Neural cell (in vitro differentiated cells): ENCODE results near the gene SCN1A. TPM values are rescaled to one million over a fixed set of nuclear protein-coding genes. Genes with fewer than 3 reads are reported as not detected.

Experiments used
- H2AFZ ChIP-seq: fragments of 200-600, 300-800 bp; sonication (generic), shearing (Covaris generic); 2 replicates; pipeline ENCODE4 v1.6.0; 2014; ENCODE audit warnings: low read depth, mild to moderate bottlenecking, antibody characterized with exemption, low read length, moderate library complexity
- H3F3A ChIP-seq: fragments of 200-600 bp; shearing (Covaris generic); 2 replicates; pipeline ENCODE4 v1.6.1; 2016; ENCODE audit warnings: mild to moderate bottlenecking, moderate library complexity, mixed read lengths, antibody characterized with exemption, low read length; ENCODE audit not compliant: insufficient read depth, poor library complexity, severe bottlenecking
- H3K27ac ChIP-seq: fragments of 200-600, 300-800 bp; sonication (generic), shearing (Covaris generic); 2 replicates; pipeline ENCODE4 v1.5.1; 2014; ENCODE audit warnings: mild to moderate bottlenecking, low read length, moderate library complexity
- H3K27me3 ChIP-seq: fragments of 300-800, 200-600 bp; sonication (generic), shearing (Covaris generic); 2 replicates; pipeline ENCODE4 v1.6.0; 2014; ENCODE audit warnings: mild to moderate bottlenecking, low read depth, low read length, moderate library complexity; ENCODE audit not compliant: insufficient read depth
- H3K36me3 ChIP-seq: fragments of 300-800, 200-600 bp; sonication (generic), shearing (Covaris generic); 2 replicates; pipeline ENCODE4 v1.5.1; 2014; ENCODE audit warnings: mild to moderate bottlenecking, antibody characterized with exemption, low read length, moderate library complexity; ENCODE audit not compliant: insufficient read depth
- H3K4me2 ChIP-seq: fragments of 300-800, 200-600 bp; sonication (generic), shearing (Covaris generic); 2 replicates; pipeline ENCODE4 v1.6.0; 2014; ENCODE audit warnings: mild to moderate bottlenecking, low read length
- H3K4me3 ChIP-seq: fragments of 300-800, 200-600 bp; sonication (generic), shearing (Covaris generic); 2 replicates; pipeline ENCODE4 v1.5.1; 2014; ENCODE audit warnings: mild to moderate bottlenecking, low read length, moderate library complexity
- H3K79me2 ChIP-seq: fragments of 200-600 bp; shearing (Covaris generic); replicated peaks from 2 replicates; pipeline ENCODE4 v1.6.0; 2014; ENCODE audit warnings: mild to moderate bottlenecking, low read length, moderate library complexity; ENCODE audit not compliant: insufficient read depth
- H3K9ac ChIP-seq: fragments of 300-800, 200-600 bp; sonication (generic), shearing (Covaris generic); 2 replicates; pipeline ENCODE4 v1.6.1; 2016; ENCODE audit warnings: mild to moderate bottlenecking, low read length, mixed read lengths
- H3K9me2 ChIP-seq: fragments of 200-600 bp; shearing (Covaris generic); 2 replicates; pipeline ENCODE4 v1.6.1; 2016; ENCODE audit warnings: mild to moderate bottlenecking, low read length, mixed read lengths; ENCODE audit not compliant: insufficient read depth
- H3K9me3 ChIP-seq: fragments of 200-600, 300-800 bp; sonication (generic), shearing (Covaris generic); 2 replicates; pipeline ENCODE4 v1.6.1; 2016; ENCODE audit warnings: mild to moderate bottlenecking, mixed run types, low read length, moderate library complexity, mixed read lengths
- H4K20me1 ChIP-seq: fragments of 200-600 bp; shearing (Covaris generic); 2 replicates; pipeline ENCODE4 v1.6.1; 2016; ENCODE audit warnings: mild to moderate bottlenecking, mixed run types; ENCODE audit not compliant: insufficient read depth
- EP300 ChIP-seq: fragments of 450-650 bp; conservative IDR thresholded peaks from 2 replicates; pipeline ENCODE4 v1.6.1; 2014; ENCODE audit warnings: antibody characterized with exemption, mild to moderate bottlenecking, moderate library complexity; ENCODE audit not compliant: poor library complexity, severe bottlenecking
- EZH2 ChIP-seq: fragments of 200-600, 300-800 bp; shearing (Covaris generic), sonication (generic); IDR thresholded peaks from 2 replicates; pipeline ENCODE4 v1.6.1; 2014; ENCODE audit warnings: antibody characterized with exemption, low read length, borderline replicate concordance, mild to moderate bottlenecking; ENCODE audit not compliant: insufficient read depth, poor library complexity, severe bottlenecking
- MXI1 ChIP-seq: fragments of 450-650 bp; conservative IDR thresholded peaks from 2 replicates; pipeline ENCODE4 v1.6.1; 2014; ENCODE audit warnings: antibody characterized with exemption, mild to moderate bottlenecking; ENCODE audit not compliant: poor library complexity, severe bottlenecking
- POLR2AphosphoS5 ChIP-seq: IDR thresholded peaks from 2 replicates; pipeline ENCODE4 v1.6.1; 2012
- RAD21 ChIP-seq: fragments of 450-650 bp; conservative IDR thresholded peaks from 2 replicates; pipeline ENCODE4 v1.6.1; 2014; ENCODE audit warnings: antibody characterized with exemption, mild to moderate bottlenecking, moderate library complexity
- REST ChIP-seq: IDR thresholded peaks from 2 replicates; pipeline ENCODE4 v1.6.1; 2012; ENCODE audit warnings: borderline replicate concordance
- SMC3 ChIP-seq: fragments of 450-650 bp; conservative IDR thresholded peaks from 2 replicates; pipeline ENCODE4 v1.6.1; 2014; ENCODE audit warnings: antibody characterized with exemption, mild to moderate bottlenecking, moderate library complexity; ENCODE audit not compliant: poor library complexity
- TAF1 ChIP-seq: IDR thresholded peaks from 2 replicates; pipeline ENCODE4 v1.6.1; 2012; ENCODE audit warnings: low read depth
- polyA plus RNA-seq: library from polyadenylated mRNA; depleted of rRNA; stranded (reverse); fragments of >200 nt; gene quantifications from 2 replicates; pipeline ENCODE4 v1.2.3, GENCODE V29; 2014
- TF ChIP-seq, protein P1 (sequence below): fragments of 450-650 bp; IDR thresholded peaks from 2 replicates; pipeline ENCODE4 v1.5.1; 2014; ENCODE audit warnings: antibody characterized with exemption, mild to moderate bottlenecking, moderate library complexity; ENCODE audit not compliant: poor library complexity, severe bottlenecking

Gene SCN1A
- polyA plus RNA-seq, 1 donor from 2014 or later: 1.0 TPM

- Histone ChIP-seq H3K27me3 (no peaks in the 10 kb centered on the region), H3K4me2 (peak overlapping the region; percentile 1), H3F3A (no peaks in the 10 kb centered on the region)
These were observed 20.1 kb upstream of the SCN1A start for GRCh38 chr2:166147883-166148282.

DNA sequence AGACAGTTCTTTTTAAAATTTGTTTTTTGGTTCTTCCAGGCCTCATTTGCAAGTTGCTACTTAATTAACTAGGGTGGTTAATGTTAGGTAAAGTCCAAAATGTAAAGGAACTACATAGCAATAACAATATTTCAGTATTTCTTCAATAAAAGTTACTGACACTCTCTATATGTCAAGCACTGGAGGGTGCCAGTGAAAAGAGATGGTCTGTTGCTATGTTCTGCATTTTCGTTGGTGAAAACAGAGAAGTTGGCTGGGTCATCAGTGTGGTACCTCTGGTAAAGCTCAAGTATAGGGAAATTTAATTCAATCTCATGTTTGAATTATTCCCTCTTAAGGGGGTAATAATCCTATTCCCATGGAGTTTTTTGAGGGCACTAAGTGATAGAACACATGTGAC is 16.3 kb upstream of the SCN1A start:
- no peak for TF ChIP-seq REST
- H3K79me2 ChIP-seq: no peaks in the 10 kb centered on the region
- no peaks in the 10 kb centered on the region for H3F3A ChIP-seq

More at GRCh38 chr2:166147883-166148282, 20.1 kb upstream of the SCN1A start:
- Histone ChIP-seq H3K9ac (no peak overlapping the region), H3K4me3 (no peak overlapping the region), H4K20me1 (no peaks in the 10 kb centered on the region), H3K27ac (no peak overlapping the region), H3K36me3 (no peaks in the 10 kb centered on the region), H2AFZ (no peak overlapping the region), H3K79me2 (no peaks in the 10 kb centered on the region), H3K9me2 (no peaks in the 10 kb centered on the region), H3K9me3 (no peaks in the 10 kb centered on the region)
- TF ChIP-seq POLR2AphosphoS5 (no peak), TAF1 (no peak), EP300 (no peak), RAD21 (no peak), SMC3 (no peak), MXI1 (no peak)
- TF ChIP-seq, protein P1, sequence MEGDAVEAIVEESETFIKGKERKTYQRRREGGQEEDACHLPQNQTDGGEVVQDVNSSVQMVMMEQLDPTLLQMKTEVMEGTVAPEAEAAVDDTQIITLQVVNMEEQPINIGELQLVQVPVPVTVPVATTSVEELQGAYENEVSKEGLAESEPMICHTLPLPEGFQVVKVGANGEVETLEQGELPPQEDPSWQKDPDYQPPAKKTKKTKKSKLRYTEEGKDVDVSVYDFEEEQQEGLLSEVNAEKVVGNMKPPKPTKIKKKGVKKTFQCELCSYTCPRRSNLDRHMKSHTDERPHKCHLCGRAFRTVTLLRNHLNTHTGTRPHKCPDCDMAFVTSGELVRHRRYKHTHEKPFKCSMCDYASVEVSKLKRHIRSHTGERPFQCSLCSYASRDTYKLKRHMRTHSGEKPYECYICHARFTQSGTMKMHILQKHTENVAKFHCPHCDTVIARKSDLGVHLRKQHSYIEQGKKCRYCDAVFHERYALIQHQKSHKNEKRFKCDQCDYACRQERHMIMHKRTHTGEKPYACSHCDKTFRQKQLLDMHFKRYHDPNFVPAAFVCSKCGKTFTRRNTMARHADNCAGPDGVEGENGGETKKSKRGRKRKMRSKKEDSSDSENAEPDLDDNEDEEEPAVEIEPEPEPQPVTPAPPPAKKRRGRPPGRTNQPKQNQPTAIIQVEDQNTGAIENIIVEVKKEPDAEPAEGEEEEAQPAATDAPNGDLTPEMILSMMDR: no peak

GRCh38 chr2:166140932-166141331 is 13.1 kb upstream of the SCN1A start:
- no peak overlapping the region for H3K4me2 ChIP-seq
- no peak overlapping the region for H3K4me3 ChIP-seq
- no peaks in the 10 kb centered on the region for H4K20me1 ChIP-seq
- no peak overlapping the region for H2AFZ ChIP-seq
- no peaks in the 10 kb centered on the region for H3K79me2 ChIP-seq
- H3K27me3 ChIP-seq: no peaks in the 10 kb centered on the region
- TF ChIP-seq EZH2 (no peak), POLR2AphosphoS5 (no peak)
- no peaks in the 10 kb centered on the region for H3K36me3 ChIP-seq
- no peaks in the 10 kb centered on the region for H3K9me3 ChIP-seq
- H3K9ac ChIP-seq: no peak overlapping the region
- no peaks in the 10 kb centered on the region for H3K9me2 ChIP-seq
- H3F3A ChIP-seq: no peaks in the 10 kb centered on the region
- no peak overlapping the region for H3K27ac ChIP-seq

More for the DNA sequence above, 16.3 kb upstream of the SCN1A start:
- Histone ChIP-seq H3K4me3 (no peak overlapping the region), H4K20me1 (no peaks in the 10 kb centered on the region), H3K27me3 (no peaks in the 10 kb centered on the region), H3K27ac (no peak overlapping the region), H3K36me3 (no peaks in the 10 kb centered on the region), H3K9me3 (no peaks in the 10 kb centered on the region), H3K4me2 (no peak overlapping the region), H2AFZ (no peak overlapping the region), H3K9me2 (no peaks in the 10 kb centered on the region), H3K9ac (no peak overlapping the region)
